Astrocyte (in vitro differentiated cells and primary cell): ENCODE measurements around the gene SEMA3B. TPM values are rescaled to one million over a fixed set of nuclear protein-coding genes. Genes with fewer than 3 reads are reported as not detected.
A peak's percentile ranks its signal among the peaks of the same experiment; 100 is the strongest.

Experiments
- DNase-seq: peaks from one replicate; pipeline ENCODE4 v3.0.0-alpha.2; 2010; ENCODE audit warnings: low read depth
- FAIRE-seq: peaks from 2 replicates; lab custom pipeline; 2011; peaks lifted over from hg19 to GRCh38; lab: Jason Lieb, UNC
- H2AFZ ChIP-seq: 2 replicates; pipeline ENCODE4 v1.6.0; 2012; ENCODE audit warnings: low read depth, low read length, inconsistent platforms
- H3K27ac ChIP-seq: 2 replicates; pipeline ENCODE4 v1.5.1; 2011; ENCODE audit warnings: low read depth, low read length, inconsistent platforms
- H3K27me3 ChIP-seq: 2 replicates; pipeline ENCODE4 v1.6.0; 2011; ENCODE audit warnings: low read length, inconsistent platforms; ENCODE audit not compliant: insufficient read depth
- H3K36me3 ChIP-seq: 2 replicates; pipeline ENCODE4 v1.5.1; 2011; ENCODE audit warnings: low read length, inconsistent platforms; ENCODE audit not compliant: insufficient read depth
- H3K4me1 ChIP-seq: 2 replicates; pipeline ENCODE4 v1.5.1; 2011; ENCODE audit warnings: low read length, inconsistent platforms; ENCODE audit not compliant: insufficient read depth
- H3K4me2 ChIP-seq: 2 replicates; pipeline ENCODE4 v1.6.0; 2012; ENCODE audit warnings: low read length, inconsistent platforms
- H3K4me3 ChIP-seq: 2 replicates; pipeline ENCODE4 v1.5.1; 2011; ENCODE audit warnings: low read depth, mild to moderate bottlenecking, low read length, inconsistent platforms; ENCODE audit not compliant: insufficient read depth
- H3K79me2 ChIP-seq: 2 replicates; pipeline ENCODE4 v1.6.0; 2012; ENCODE audit warnings: mild to moderate bottlenecking, low read length, inconsistent platforms; ENCODE audit not compliant: insufficient read depth
- H3K9ac ChIP-seq: 2 replicates; pipeline ENCODE4 v1.6.0; 2012; ENCODE audit warnings: mild to moderate bottlenecking, low read length, inconsistent platforms
- H3K9me3 ChIP-seq: 2 replicates; pipeline ENCODE4 v1.5.1; 2012; ENCODE audit warnings: low read depth, mild to moderate bottlenecking, low read length, inconsistent platforms; ENCODE audit not compliant: insufficient read depth
- H4K20me1 ChIP-seq: 2 replicates; pipeline ENCODE4 v1.6.0; 2012; ENCODE audit warnings: low read length, inconsistent platforms; ENCODE audit not compliant: insufficient read depth
- H3K27ac Mint-ChIP-seq: one replicate; pipeline ENCODE4 v1.8.0; 2021; ENCODE audit warnings: mild to moderate bottlenecking, mixed read lengths; ENCODE audit not compliant: unreplicated experiment
- H3K27me3 Mint-ChIP-seq: one replicate; pipeline ENCODE4 v1.8.0; 2021; ENCODE audit warnings: low read depth, mixed read lengths; ENCODE audit not compliant: unreplicated experiment
- H3K36me3 Mint-ChIP-seq: one replicate; pipeline ENCODE4 v1.8.0; 2021; ENCODE audit warnings: low read depth, mixed read lengths; ENCODE audit not compliant: unreplicated experiment
- H3K4me1 Mint-ChIP-seq: one replicate; pipeline ENCODE4 v1.8.0; 2021; ENCODE audit warnings: low read depth, mixed read lengths; ENCODE audit not compliant: unreplicated experiment
- H3K4me3 Mint-ChIP-seq: one replicate; pipeline ENCODE4 v1.8.0; 2021; ENCODE audit warnings: mild to moderate bottlenecking, moderate library complexity, mixed read lengths; ENCODE audit not compliant: unreplicated experiment
- H3K9me3 Mint-ChIP-seq: one replicate; pipeline ENCODE4 v1.8.0; 2021; ENCODE audit warnings: mild to moderate bottlenecking, mixed read lengths; ENCODE audit not compliant: unreplicated experiment
- CTCF ChIP-seq: IDR thresholded peaks from 2 replicates; pipeline ENCODE4 v1.5.1; 2011; ENCODE audit warnings: low read depth, mild to moderate bottlenecking, inconsistent platforms, low read length, moderate library complexity; ENCODE audit not compliant: insufficient read depth
- EZH2 ChIP-seq: IDR thresholded peaks from 2 replicates; pipeline ENCODE4 v1.6.1; 2012; ENCODE audit warnings: mild to moderate bottlenecking, low read length, inconsistent platforms; ENCODE audit not compliant: insufficient read depth
- total RNA-seq: library from RNA; stranded (reverse); gene quantifications from 2 replicates; pipeline ENCODE4 v1.2.1, GENCODE V29; 2021

Gene SEMA3B
- total RNA-seq, 1 donor from 2014 or later, result 5.9 TPM

GRCh38 chr3:50319894-50320625, 51.1 kb downstream of the SEMA3B start:
- DNase-seq (no peak), FAIRE-seq (no peak)
- Mint-ChIP-seq H3K27ac (peak overlapping the region; percentile 96), H3K4me1 (peaks cover 23% of the 10 kb centered on the region), H3K36me3 (peaks cover 21% of the 10 kb centered on the region), H3K9me3 (no peaks in the 10 kb centered on the region), H3K4me3 (peak overlapping the region; percentile 93), H3K27me3 (no peaks in the 10 kb centered on the region)
- no peak overlapping the region for H3K27ac ChIP-seq
- H3K79me2 ChIP-seq, result peaks cover 40% of the 10 kb centered on the region
- H3K36me3 ChIP-seq, result peaks cover 12% of the 10 kb centered on the region
- H3K27me3 ChIP-seq, result no peaks in the 10 kb centered on the region
- H3K4me2 ChIP-seq, result peak overlapping the region; percentile 93
- peak overlapping the region; percentile 95 for H3K4me3 ChIP-seq
- peaks cover 29% of the 10 kb centered on the region for H3K4me1 ChIP-seq
- H2AFZ ChIP-seq, result peak overlapping the region; percentile 92
- no peak for TF ChIP-seq CTCF
- no peak for TF ChIP-seq EZH2
- peaks cover 50% of the 10 kb centered on the region for H4K20me1 ChIP-seq
- H3K9ac ChIP-seq, result peak overlapping the region; percentile 96
- H3K9me3 ChIP-seq, result no peaks in the 10 kb centered on the region

GRCh38 chr3:50320853-50321335, 51.9 kb downstream of the SEMA3B start:
- Mint-ChIP-seq H3K27me3 (no peaks in the 10 kb centered on the region), H3K4me1 (peaks cover 23% of the 10 kb centered on the region), H3K36me3 (peaks cover 18% of the 10 kb centered on the region), H3K4me3 (peak overlapping the region; percentile 93), H3K9me3 (no peaks in the 10 kb centered on the region), H3K27ac (peak overlapping the region; percentile 96)
- Histone ChIP-seq H4K20me1 (peaks cover 46% of the 10 kb centered on the region), H3K4me1 (peaks cover 29% of the 10 kb centered on the region), H2AFZ (peak overlapping the region; percentile 92), H3K79me2 (peaks cover 41% of the 10 kb centered on the region), H3K27ac (peak overlapping the region; percentile 100), H3K27me3 (no peaks in the 10 kb centered on the region), H3K9me3 (no peaks in the 10 kb centered on the region), H3K4me3 (peak overlapping the region; percentile 95), H3K36me3 (peaks cover 13% of the 10 kb centered on the region), H3K4me2 (peak overlapping the region; percentile 93), H3K9ac (peak overlapping the region; percentile 96)
- DNase-seq (peak; percentile 36), FAIRE-seq (no peak)
- TF ChIP-seq EZH2 (no peak), CTCF (no peak)
